Panc1 (cell line): ENCODE data around the gene DDX39B. TPM values are rescaled to one million over a fixed set of nuclear protein-coding genes. Genes with fewer than 3 reads are reported as not detected.

Experiments used
- ATAC-seq: fragments of 200-7000 bp; cut with Tn5 transposase; 2 replicates; pipeline ENCODE4 v1.9.1; 2020; ENCODE audit warnings: mild to moderate bottlenecking, moderate library complexity
- BruUV-seq: library from RNA; stranded (reverse); fragments of 400-500 nt; replicated peaks from 2 replicates; lab custom pipeline; 2021; lab: Mats Ljungman, UMichigan
- CTCF ChIA-PET: fragments of 300-600 bp; sonication (Branson Sonifier 250); formaldehyde crosslinking; loops from one replicate; lab custom pipeline; 2022; ENCODE audit warnings: antibody characterized with exemption; lab: Charles Lee
- POLR2A ChIA-PET: fragments of 300-600 bp; sonication (Branson Sonifier 250); formaldehyde crosslinking; loops from one replicate; lab custom pipeline; 2022; ENCODE audit warnings: antibody characterized with exemption; lab: Charles Lee
- DNase-seq: peaks from one replicate; pipeline ENCODE4 v3.0.0-alpha.2; 2010; ENCODE audit warnings: low read depth, low spot score
- H3K27ac ChIP-seq: 2 replicates; pipeline ENCODE4 v1.5.1; 2011; ENCODE audit warnings: mild to moderate bottlenecking, low read length, inconsistent platforms
- H3K27me3 ChIP-seq: fragments of 200-500 bp; sonication (Bioruptor generic); 2 replicates; pipeline ENCODE4 v1.6.0; 2014; ENCODE audit warnings: low read length, inconsistent platforms; ENCODE audit not compliant: control insufficient read depth, insufficient read depth
- H3K36me3 ChIP-seq: fragments of 200-500 bp; sonication (Bioruptor generic); 2 replicates; pipeline ENCODE4 v1.5.1; 2014; ENCODE audit warnings: inconsistent platforms, mild to moderate bottlenecking, low read length, moderate library complexity; ENCODE audit not compliant: control insufficient read depth, insufficient read depth
- H3K4me1 ChIP-seq: 2 replicates; pipeline ENCODE4 v1.5.1; 2011; ENCODE audit warnings: inconsistent platforms, mild to moderate bottlenecking, low read length, moderate library complexity; ENCODE audit not compliant: control insufficient read depth, insufficient read depth
- H3K4me3 ChIP-seq, 2 experiments: 2 replicates each; pipeline ENCODE4 v1.5.1; 2011 to 2012; ENCODE audit warnings: low read depth in 2 of 2, low read length in 2 of 2, mild to moderate bottlenecking in 2 of 2, inconsistent platforms in 1 of 2, moderate library complexity in 1 of 2
- H3K9me3 ChIP-seq: fragments of 200-500 bp; sonication (Bioruptor generic); 2 replicates; pipeline ENCODE4 v1.5.1; 2014; ENCODE audit warnings: low read depth, mild to moderate bottlenecking, inconsistent platforms, low read length, moderate library complexity; ENCODE audit not compliant: control insufficient read depth, insufficient read depth
- CTCF ChIP-seq: fragments of 450-650 bp; IDR thresholded peaks from 2 replicates; pipeline ENCODE4 v1.5.1; 2017; ENCODE audit warnings: mild to moderate bottlenecking
- POLR2AphosphoS5 ChIP-seq: IDR thresholded peaks from 2 replicates; pipeline ENCODE4 v1.6.1; 2012; ENCODE audit warnings: mild to moderate bottlenecking, low read depth, low read length, moderate library complexity
- REST ChIP-seq, 2 experiments: IDR thresholded peaks; 2 replicates each; pipeline ENCODE4 v1.6.1; 2011 to 2012; ENCODE audit warnings: low read depth in 2 of 2, control low read depth in 1 of 2, low read length in 1 of 2, mild to moderate bottlenecking in 1 of 2, moderate library complexity in 1 of 2; ENCODE audit not compliant: insufficient read depth in 1 of 2
- SIN3A ChIP-seq: IDR thresholded peaks from 2 replicates; pipeline ENCODE4 v1.6.1; 2012; ENCODE audit warnings: low read depth, mild to moderate bottlenecking, low read length, moderate library complexity, borderline replicate concordance; ENCODE audit not compliant: insufficient read depth
- TCF7L2 ChIP-seq: IDR thresholded peaks from 2 replicates; pipeline ENCODE4 v1.6.1; 2011; ENCODE audit warnings: mild to moderate bottlenecking, low read depth, low read length, inconsistent platforms
- in situ Hi-C: cut with HindIII; loops from 2 replicates; pipeline ENCODE4 v1.10.0; 2016; ENCODE audit warnings: low sequenced_read_pairs, low pct_unique_long_range_greater_than_20kb
- intact Hi-C: fragments of 100-400 bp; cut with micrococcal nuclease; formaldehyde crosslinking; loops from one replicate; pipeline ENCODE4 v1.10.0; 2022; ENCODE audit not compliant: unreplicated experiment
- total RNA-seq: library from RNA; stranded (reverse); gene quantifications from one replicate; pipeline ENCODE4 v1.2.1, GENCODE V29; 2021; ENCODE audit not compliant: unreplicated experiment

Gene DDX39B
- total RNA-seq, 1 experiment from 2014 or later: 401 TPM

DNA sequence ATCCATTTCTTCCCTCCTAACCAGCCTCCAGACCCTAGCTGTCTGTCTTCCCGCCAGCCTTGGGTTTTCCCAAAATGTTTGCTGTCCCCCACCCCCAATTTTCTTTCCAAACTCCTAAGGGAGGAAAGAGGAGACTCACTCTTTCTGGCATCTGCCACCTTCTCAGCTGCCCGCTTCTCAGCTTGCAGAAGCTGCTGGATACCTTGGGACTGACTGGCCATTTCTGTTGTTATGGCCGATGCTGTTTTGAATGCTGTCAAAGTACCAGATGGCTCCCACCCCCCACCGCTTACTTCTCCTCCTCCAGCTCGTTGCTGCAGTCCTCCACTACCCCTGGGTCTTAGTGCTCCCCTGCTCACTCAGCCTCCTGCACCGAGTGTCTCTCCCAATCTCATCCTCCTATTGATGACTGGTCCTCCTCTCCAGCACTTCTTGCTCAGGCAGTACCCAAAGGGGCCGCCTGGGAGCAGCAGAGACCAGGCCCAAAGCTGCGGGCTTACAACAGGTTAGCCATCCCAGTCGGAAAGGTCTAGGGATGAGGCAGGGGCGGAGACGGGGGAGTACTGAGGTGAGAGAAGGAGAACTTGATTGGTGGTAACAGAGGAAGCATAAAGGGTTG lies 4.6 kb upstream of the DDX39B start, which contains the start of gene ATP6V1G2:
Gene ATP6V1G2 (minus strand): TSS at position 270 of the 619 bp plus-strand sequence. CDS start 49 bp downstream, at position 221.
- ATAC-seq (peak; percentile 75), DNase-seq (peak; percentile 85)
- Histone ChIP-seq H3K27me3 (no peaks in the 10 kb centered on the region), H3K9me3 (no peaks in the 10 kb centered on the region), H3K4me3 (peak within 1 kb of the TSS; percentile 60 to 80), H3K36me3 (peaks cover 2% of the 10 kb centered on the region; the same call in 1 of the 2 replicates), H3K27ac (peak within 1 kb of the TSS; percentile 96), H3K4me1 (peaks cover 12% of the 10 kb centered on the region)
- CTCF ChIA-PET: interaction anchor here (0.5 to 4.2 kb wide), 5 partner anchors 34 to 234 kb away, joined by 3 to 37 read pairs (median 3); no protein-coding TSS in a partner anchor
- TF ChIP-seq CTCF (peak; percentile 98), REST (IDR thresholded peaks at IDR 0.05; ENCODE audit: insufficient read depth in 1 of 2, low read depth in 2 of 2, low read length in 1 of 2) (no peak), SIN3A (peak; percentile 68; the same call in 1 of the 2 replicates), POLR2AphosphoS5 (no peak), TCF7L2 (no peak)
- in situ Hi-C loops: no loop called here
- POLR2A ChIA-PET: interaction anchor here (0.5 to 0.6 kb wide), 3 partner anchors 163 to 228 kb away, joined by 3 to 7 read pairs (median 3); no protein-coding TSS in a partner anchor
- BruUV-seq: no TSS peak
- intact Hi-C loops: loop anchor here (1.0 kb wide), 1 partner anchor 52 kb away; no protein-coding TSS in a partner anchor

DNA sequence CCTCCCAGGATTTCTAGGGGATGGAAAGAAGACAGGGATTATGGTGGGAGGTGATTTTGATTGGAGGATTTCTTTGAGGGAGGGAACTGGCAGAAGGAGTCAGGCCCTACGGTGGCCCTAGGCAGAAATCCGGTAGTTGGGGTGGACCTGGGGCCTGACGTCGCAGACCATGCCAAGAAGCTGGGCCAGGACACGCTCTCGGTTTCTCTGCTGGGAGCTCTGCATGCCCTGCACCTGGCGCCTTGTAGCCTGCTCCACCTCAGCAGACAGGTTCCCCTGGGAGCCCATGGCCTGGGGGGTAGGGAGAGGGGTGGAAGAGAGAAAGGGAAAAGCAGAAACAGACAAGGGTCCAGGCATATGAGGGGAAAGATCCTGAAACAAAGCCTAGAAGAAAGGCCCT lies 3.5 kb upstream of the DDX39B start:
- ATAC-seq: no peak
- TF ChIP-seq REST (IDR thresholded peaks at IDR 0.05; ENCODE audit: insufficient read depth in 1 of 2, low read depth in 2 of 2, low read length in 1 of 2) (no peak), POLR2AphosphoS5 (no peak), TCF7L2 (no peak), SIN3A (no peak), CTCF (no peak)
- Histone ChIP-seq H3K36me3 (peaks cover 6% of the 10 kb centered on the region; the same call in 1 of the 2 replicates), H3K27me3 (no peaks in the 10 kb centered on the region), H3K4me3 (no peak overlapping the region), H3K4me1 (peaks cover 12% of the 10 kb centered on the region), H3K9me3 (no peaks in the 10 kb centered on the region), H3K27ac (no peak overlapping the region)
- POLR2A ChIA-PET: no interaction called here
- intact Hi-C loops: no loop called here
- CTCF ChIA-PET: interaction anchor here (4.2 kb wide), 1 partner anchor 52 kb away, joined by 37 read pairs; no protein-coding TSS in a partner anchor
- no TSS peak for BruUV-seq
- DNase-seq: no peak
- in situ Hi-C loops: no loop called here
